Measurements from ENCODE around the gene KIAA0586. TPM values are rescaled to one million over a fixed set of nuclear protein-coding genes. Genes with fewer than 3 reads are reported as not detected.

KIAA0586 gene
- polyA plus RNA-seq, 2 of the 4 experiments (the other 2 are of a cell fraction): 10.6 to 22.2 TPM

DNA sequence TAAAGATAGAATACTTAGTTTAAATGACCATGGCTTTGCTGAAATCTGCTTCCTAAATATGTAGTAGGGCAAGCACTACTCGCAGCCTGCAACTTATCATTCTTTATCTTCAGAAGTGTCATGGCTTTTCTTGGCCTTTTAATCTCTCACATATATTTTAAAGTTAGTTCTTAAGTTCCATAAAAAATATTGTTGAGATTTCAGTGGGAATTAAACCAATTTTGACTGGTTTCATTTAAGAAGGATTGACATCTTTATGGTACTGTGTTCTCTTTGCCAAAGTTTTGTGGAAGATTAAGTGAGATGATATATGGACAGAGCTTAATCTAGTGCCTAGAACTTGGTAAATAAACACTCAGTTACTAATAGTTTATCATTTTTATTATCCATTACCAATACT, 56.7 kb downstream of the KIAA0586 start:
- no peak for DNase-seq (ENCODE audit: low read depth in 1 of 2, low spot score in 1 of 2)
- FAIRE-seq: peak; percentile 56
- Histone ChIP-seq H3K4me2 (no peak overlapping the region), H3K4me1 (no peaks in the 10 kb centered on the region), H3K4me3 (no peak overlapping the region), H3K27ac (no peak overlapping the region), H3K9me3 (no peaks in the 10 kb centered on the region)
- ATAC-seq: no peak
- ChIA-PET CTCF (interaction anchor here (1.2 kb wide), 1 partner anchor 17 kb away, joined by 3 read pairs; no protein-coding TSS in a partner anchor), POLR2A (no interaction called here)
- TF ChIP-seq PHF8 (IDR thresholded peaks at IDR 0.05; ENCODE audit: borderline replicate concordance, low read depth): no peak
- TF ChIP-seq RAD21 (conservative IDR thresholded peaks at IDR 0.05 in 1 of 2, IDR thresholded peaks at IDR 0.05 in 1 of 2): no peak
- TF ChIP-seq EHMT2 (IDR thresholded peaks at IDR 0.05; ENCODE audit: low read depth): no peak
- TF ChIP-seq RARB (CRISPR knock-in tag; IDR thresholded peaks at IDR 0.05): no peak
- TF ChIP-seq, protein P1, sequence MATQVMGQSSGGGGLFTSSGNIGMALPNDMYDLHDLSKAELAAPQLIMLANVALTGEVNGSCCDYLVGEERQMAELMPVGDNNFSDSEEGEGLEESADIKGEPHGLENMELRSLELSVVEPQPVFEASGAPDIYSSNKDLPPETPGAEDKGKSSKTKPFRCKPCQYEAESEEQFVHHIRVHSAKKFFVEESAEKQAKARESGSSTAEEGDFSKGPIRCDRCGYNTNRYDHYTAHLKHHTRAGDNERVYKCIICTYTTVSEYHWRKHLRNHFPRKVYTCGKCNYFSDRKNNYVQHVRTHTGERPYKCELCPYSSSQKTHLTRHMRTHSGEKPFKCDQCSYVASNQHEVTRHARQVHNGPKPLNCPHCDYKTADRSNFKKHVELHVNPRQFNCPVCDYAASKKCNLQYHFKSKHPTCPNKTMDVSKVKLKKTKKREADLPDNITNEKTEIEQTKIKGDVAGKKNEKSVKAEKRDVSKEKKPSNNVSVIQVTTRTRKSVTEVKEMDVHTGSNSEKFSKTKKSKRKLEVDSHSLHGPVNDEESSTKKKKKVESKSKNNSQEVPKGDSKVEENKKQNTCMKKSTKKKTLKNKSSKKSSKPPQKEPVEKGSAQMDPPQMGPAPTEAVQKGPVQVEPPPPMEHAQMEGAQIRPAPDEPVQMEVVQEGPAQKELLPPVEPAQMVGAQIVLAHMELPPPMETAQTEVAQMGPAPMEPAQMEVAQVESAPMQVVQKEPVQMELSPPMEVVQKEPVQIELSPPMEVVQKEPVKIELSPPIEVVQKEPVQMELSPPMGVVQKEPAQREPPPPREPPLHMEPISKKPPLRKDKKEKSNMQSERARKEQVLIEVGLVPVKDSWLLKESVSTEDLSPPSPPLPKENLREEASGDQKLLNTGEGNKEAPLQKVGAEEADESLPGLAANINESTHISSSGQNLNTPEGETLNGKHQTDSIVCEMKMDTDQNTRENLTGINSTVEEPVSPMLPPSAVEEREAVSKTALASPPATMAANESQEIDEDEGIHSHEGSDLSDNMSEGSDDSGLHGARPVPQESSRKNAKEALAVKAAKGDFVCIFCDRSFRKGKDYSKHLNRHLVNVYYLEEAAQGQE (IDR thresholded peaks at IDR 0.05): no peak
- TF ChIP-seq NFE2L2 (conservative IDR thresholded peaks at IDR 0.05; ENCODE audit: low read length): no peak
- WGBS (ENCODE audit: missing lambda C conversion rate): 88% methylated on average over 1 of the region's 1 CpG

DNA sequence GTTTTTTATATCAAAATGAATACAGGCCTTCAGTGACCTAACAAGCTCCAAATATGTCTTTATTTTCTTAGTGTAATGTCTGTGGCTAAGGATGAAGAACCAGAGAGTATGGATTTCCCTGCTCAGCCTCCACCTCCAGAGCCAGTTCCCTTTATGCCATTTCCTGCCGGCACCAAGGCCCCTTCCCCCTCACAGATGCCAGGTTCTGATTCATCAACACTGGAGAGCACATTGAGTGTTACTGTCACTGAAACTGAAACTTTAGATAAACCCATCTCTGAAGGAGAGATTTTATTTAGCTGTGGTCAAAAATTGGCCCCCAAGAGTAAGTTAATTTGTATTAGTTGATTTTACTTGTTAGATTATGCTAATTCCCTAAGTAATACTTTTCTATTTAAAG, 61.0 kb downstream of the KIAA0586 start:
- ChIA-PET CTCF (interaction anchor here (1.0 kb wide), 1 partner anchor 8 kb away, joined by 4 read pairs; no protein-coding TSS in a partner anchor), POLR2A (no interaction called here)
- no peak overlapping the region for H3K27ac ChIP-seq
- no peak overlapping the region for H3K4me2 ChIP-seq
- H3K4me1 ChIP-seq: no peaks in the 10 kb centered on the region
- no peak for DNase-seq (ENCODE audit: low read depth in 1 of 2, low spot score in 1 of 2)
- FAIRE-seq: no peak
- H3K4me3 ChIP-seq: no peak overlapping the region
- TF ChIP-seq RAD21 (conservative IDR thresholded peaks at IDR 0.05 in 1 of 2, IDR thresholded peaks at IDR 0.05 in 1 of 2) (no peak), ZNF302 (CRISPR knock-in tag; IDR thresholded peaks at IDR 0.05) (no peak), GATA3 (IDR thresholded peaks at IDR 0.05; ENCODE audit: borderline replicate concordance) (no peak)
- WGBS (ENCODE audit: missing lambda C conversion rate): 33% methylated on average over 1 of the region's 1 CpG
- no peak for ATAC-seq
- no peaks in the 10 kb centered on the region for H3K9me3 ChIP-seq

DNA sequence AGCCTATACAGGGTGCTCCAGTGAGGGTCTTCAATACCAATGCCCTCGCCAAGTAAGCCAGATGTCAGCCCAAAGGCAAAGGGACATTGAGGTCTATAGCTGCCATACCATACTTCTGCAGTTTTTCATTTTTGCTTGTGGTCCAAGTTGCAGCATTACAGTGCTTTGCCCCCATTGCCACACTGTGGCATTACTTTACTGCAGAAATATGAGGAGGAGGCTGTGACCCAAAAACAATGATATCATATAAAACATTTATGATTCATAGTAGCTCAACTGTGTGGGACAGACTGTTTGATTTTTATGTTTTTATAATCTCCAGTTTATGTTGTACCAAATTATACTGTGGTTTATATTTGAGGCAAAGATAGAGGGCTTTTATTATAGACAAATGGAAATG, 64.1 kb downstream of the KIAA0586 start:
- Histone ChIP-seq H3K4me3 (no peak overlapping the region), H3K4me2 (no peak overlapping the region), H3K4me1 (no peaks in the 10 kb centered on the region), H3K27ac (no peak overlapping the region), H3K9me3 (no peaks in the 10 kb centered on the region)
- ChIA-PET CTCF (interaction anchor here (2.2 kb wide), 1 partner anchor 10 kb away, joined by 8 read pairs; no protein-coding TSS in a partner anchor), POLR2A (no interaction called here)
- no peak for ATAC-seq
- DNase-seq (ENCODE audit: low read depth in 1 of 2, low spot score in 1 of 2): no peak
- TF ChIP-seq HOXA7 (CRISPR knock-in tag; IDR thresholded peaks at IDR 0.05) (no peak), KDM5A (IDR thresholded peaks at IDR 0.05) (no peak), JUNB (IDR thresholded peaks at IDR 0.05) (no peak)
- peak; percentile 7 for FAIRE-seq
- 92% methylated on average over 1 of the region's 1 CpG for WGBS (ENCODE audit: missing lambda C conversion rate)

DNA sequence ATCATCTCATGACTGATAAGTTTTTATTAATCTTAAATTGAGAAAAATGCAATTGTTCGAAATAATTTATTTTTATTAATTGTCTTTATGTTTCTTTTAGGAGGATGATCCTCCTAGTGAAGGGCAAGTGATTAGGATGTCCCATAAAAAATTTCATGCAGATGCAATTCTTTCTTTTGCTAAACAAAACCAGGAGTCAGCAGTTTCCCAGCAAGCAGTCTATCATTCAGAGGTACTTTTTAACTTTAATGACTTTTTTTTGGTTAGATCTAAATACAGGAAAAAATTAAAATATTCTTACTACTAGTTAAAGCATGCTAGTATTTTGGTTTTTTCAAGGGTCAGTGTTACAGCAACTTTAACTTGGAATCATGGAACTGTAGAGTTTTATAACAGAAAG, 64.5 kb downstream of the KIAA0586 start:
- Histone ChIP-seq H3K4me2 (no peak overlapping the region), H3K9me3 (no peaks in the 10 kb centered on the region), H3K4me1 (no peaks in the 10 kb centered on the region), H3K4me3 (no peak overlapping the region), H3K27ac (no peak overlapping the region)
- ChIA-PET POLR2A (no interaction called here), CTCF (interaction anchor here (2.2 kb wide), 1 partner anchor 10 kb away, joined by 8 read pairs; no protein-coding TSS in a partner anchor)
- FAIRE-seq (no peak), ATAC-seq (no peak), DNase-seq (ENCODE audit: low read depth in 1 of 2, low spot score in 1 of 2) (no peak)
- no peak for TF ChIP-seq BHLHE40 (IDR thresholded peaks at IDR 0.05; ENCODE audit: low read depth, low read length)
- TF ChIP-seq HOXB5 (CRISPR knock-in tag; IDR thresholded peaks at IDR 0.05): no peak
- TF ChIP-seq CBX2 (IDR thresholded peaks at IDR 0.05; ENCODE audit: borderline replicate concordance, low read depth): no peak
- TF ChIP-seq NPAS2 (CRISPR knock-in tag; IDR thresholded peaks at IDR 0.05; ENCODE audit: borderline replicate concordance): no peak
- TF ChIP-seq CHD4 (IDR thresholded peaks at IDR 0.05; ENCODE audit: borderline replicate concordance): no peak
- TF ChIP-seq RCOR1 (IDR thresholded peaks at IDR 0.05; ENCODE audit: low read depth, low read length): no peak
- no peak for TF ChIP-seq ESRRA (IDR thresholded peaks at IDR 0.05; ENCODE audit: borderline replicate concordance, low read length)
- TF ChIP-seq, protein P2, sequence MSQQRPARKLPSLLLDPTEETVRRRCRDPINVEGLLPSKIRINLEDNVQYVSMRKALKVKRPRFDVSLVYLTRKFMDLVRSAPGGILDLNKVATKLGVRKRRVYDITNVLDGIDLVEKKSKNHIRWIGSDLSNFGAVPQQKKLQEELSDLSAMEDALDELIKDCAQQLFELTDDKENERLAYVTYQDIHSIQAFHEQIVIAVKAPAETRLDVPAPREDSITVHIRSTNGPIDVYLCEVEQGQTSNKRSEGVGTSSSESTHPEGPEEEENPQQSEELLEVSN (IDR thresholded peaks at IDR 0.05; ENCODE audit: borderline replicate concordance, low read depth): no peak
- no peak for TF ChIP-seq FOSB (CRISPR knock-in tag; IDR thresholded peaks at IDR 0.05)
- TF ChIP-seq ZC3H11A (IDR thresholded peaks at IDR 0.05): no peak
- no peak for TF ChIP-seq ZSCAN20 (CRISPR knock-in tag; IDR thresholded peaks at IDR 0.05)
- no peak for TF ChIP-seq EHF (CRISPR knock-in tag; IDR thresholded peaks at IDR 0.05)
- TF ChIP-seq, protein P3, sequence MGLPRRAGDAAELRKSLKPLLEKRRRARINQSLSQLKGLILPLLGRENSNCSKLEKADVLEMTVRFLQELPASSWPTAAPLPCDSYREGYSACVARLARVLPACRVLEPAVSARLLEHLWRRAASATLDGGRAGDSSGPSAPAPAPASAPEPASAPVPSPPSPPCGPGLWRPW (IDR thresholded peaks at IDR 0.05): no peak
- TF ChIP-seq, protein P4, sequence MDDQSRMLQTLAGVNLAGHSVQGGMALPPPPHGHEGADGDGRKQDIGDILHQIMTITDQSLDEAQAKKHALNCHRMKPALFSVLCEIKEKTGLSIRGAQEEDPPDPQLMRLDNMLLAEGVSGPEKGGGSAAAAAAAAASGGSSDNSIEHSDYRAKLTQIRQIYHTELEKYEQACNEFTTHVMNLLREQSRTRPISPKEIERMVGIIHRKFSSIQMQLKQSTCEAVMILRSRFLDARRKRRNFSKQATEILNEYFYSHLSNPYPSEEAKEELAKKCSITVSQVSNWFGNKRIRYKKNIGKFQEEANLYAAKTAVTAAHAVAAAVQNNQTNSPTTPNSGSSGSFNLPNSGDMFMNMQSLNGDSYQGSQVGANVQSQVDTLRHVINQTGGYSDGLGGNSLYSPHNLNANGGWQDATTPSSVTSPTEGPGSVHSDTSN (IDR thresholded peaks at IDR 0.05): no peak
- WGBS (ENCODE audit: missing lambda C conversion rate): 88% methylated on average over 1 of the region's 1 CpG

Measured in A549 (cell line).